Ovary (tissue), 9 donors: ENCODE results near the gene ERAL1. TPM values are rescaled to one million over a fixed set of nuclear protein-coding genes. Genes with fewer than 3 reads are reported as not detected.

ENCODE experiments used
- DNase-seq, 5 donors: peaks; one replicate each; pipeline ENCODE4 v3.0.0-alpha.2; 2019 to 2020
- H3K27ac ChIP-seq, 2 donors: fragments of 200-600 bp; one replicate each; pipeline versions ENCODE4 v1.5.1 to v1.8.0; 2019 to 2022
- H3K27me3 ChIP-seq: fragments of 200-600 bp; one replicate; pipeline ENCODE4 v1.8.0; 2022
- H3K36me3 ChIP-seq: fragments of 200-600 bp; sonication (generic); one replicate; pipeline ENCODE4 v1.5.1; 2019
- H3K4me1 ChIP-seq: one replicate; pipeline ENCODE4 v1.8.1; 2013; ENCODE audit warnings: mild to moderate bottlenecking, moderate library complexity; ENCODE audit not compliant: insufficient read depth
- H3K4me3 ChIP-seq: fragments of 200-600 bp; sonication (generic); one replicate; pipeline ENCODE4 v1.5.1; 2017
- H3K9me3 ChIP-seq, 2 donors: fragments of 200-600 bp in 1 of 2; sonication (generic) in 1 of 2; one replicate each; pipeline versions ENCODE4 v1.5.1 to v1.8.1; 2013 to 2019; ENCODE audit warnings: mild to moderate bottlenecking in 1 of 2, moderate library complexity in 1 of 2
- CTCF ChIP-seq, 3 donors: fragments of 450-650 bp in 2 of 3; fragments of 200-600 bp in 1 of 3; IDR thresholded peaks; one replicate each; pipeline versions ENCODE4 v1.5.1 to v1.8.0; 2016 to 2022; ENCODE audit warnings: antibody characterized with exemption in 3 of 3, mild to moderate bottlenecking in 1 of 3
- EP300 ChIP-seq: sonication (generic); formaldehyde crosslinking; IDR thresholded peaks from one replicate; pipeline ENCODE4 v1.6.1; 2017; ENCODE audit warnings: antibody characterized with exemption
- POLR2A ChIP-seq: fragments of 450-650 bp; IDR thresholded peaks from one replicate; pipeline ENCODE4 v1.6.1; 2017; ENCODE audit warnings: antibody characterized with exemption, mild to moderate bottlenecking, moderate library complexity
- WGBS, 3 donors: extraction: QIAGEN DNeasy Blood & Tissue Kit in 1 of 3; methylation state at CpG; one replicate each; pipeline versions ENCODE4 v1.1.5 to v1.1.7; 2013 to 2017; 5-methylcytosine and 5-hydroxymethylcytosine counted together
- intact Hi-C, 4 donors: fragments of 100-400 bp; cut with DNase I; formaldehyde crosslinking; loops; one replicate each; pipeline versions ENCODE4 v1.11.0 to v1.15.1; 2022 to 2023
- polyA plus RNA-seq, 2 donors: library from polyadenylated mRNA; stranded (reverse); fragments of 200-250 nt in 1 of 2; fragments of 350-450 nt in 1 of 2; fragmentation: Illumina TruSeq in 1 of 2; extraction: RNeasy Lipid Tissue Mini Kit (QIAGEN cat#74804) in 1 of 2; gene quantifications; one replicate each; pipeline ENCODE4 v1.2.3, GENCODE V29; 2013 to 2014
- total RNA-seq, 7 donors: library from RNA; depleted of rRNA in 2 of 7; stranded (reverse); fragments of >200 nt in 2 of 7; fragmentation: NEBNext Ultra II Directional in 3 of 7; extraction: Animal tissue kit (Norgen Biotek cat#: 25700) in 3 of 7; gene quantifications; one replicate each; pipeline versions ENCODE4 v1.1.0 to v1.2.4, GENCODE V29; 2016 to 2023
- donor health status: DM: no; HTN: no; CAD: no; lungs with moderate emphysema.
- donor health status: DM: no; HTN: no; CAD: no.
- donor health status: Bipolar disorder and iron deficiency.
- donor health status: DM: yes; HTN: yes; CAD: no.
- donor health status: DM: no; HTN: no; CAD: no.
- donor health status: DM: yes; HTN: yes; CAD: no.

The ERAL1 gene
- total and polyA plus RNA-seq, 9 donors = 18.8 to 61.9 (median 28.9) TPM

GRCh38 chr17:28878158-28878910 is 23.5 kb downstream of the ERAL1 start:
- no peaks in the 10 kb centered on the region for H3K36me3 ChIP-seq
- H3K4me1 ChIP-seq = no peaks in the 10 kb centered on the region
- no peak overlapping the region for H3K4me3 ChIP-seq
- no peak for DNase-seq
- intact Hi-C loops = no loop called here
- no peak overlapping the region for H3K27ac ChIP-seq
- no peaks in the 10 kb centered on the region for H3K9me3 ChIP-seq
- TF ChIP-seq CTCF (IDR thresholded peaks at IDR 0.05) = no peak
- no peak for TF ChIP-seq POLR2A
- TF ChIP-seq EP300 = no peak
- no peaks in the 10 kb centered on the region for H3K27me3 ChIP-seq
- WGBS, 3 donors = 76 to 86% (median 82%) methylated on average over 2 of the region's 2 CpGs

- no peak for DNase-seq
- Histone ChIP-seq H3K36me3 (no peaks in the 10 kb centered on the region), H3K27me3 (no peaks in the 10 kb centered on the region), H3K4me1 (no peaks in the 10 kb centered on the region), H3K4me3 (no peak overlapping the region), H3K9me3 (no peaks in the 10 kb centered on the region), H3K27ac (no peak overlapping the region)
- whole genome bisulfite sequencing, 3 donors = 68 to 83% (median 76%) methylated on average over 4 of the region's 4 CpGs
- intact Hi-C loops = no loop called here
- TF ChIP-seq CTCF (IDR thresholded peaks at IDR 0.05) = no peak
Observed at GRCh38 chr17:28878981-28879380, 24.2 kb downstream of the ERAL1 start.

- H3K27me3 ChIP-seq = no peaks in the 10 kb centered on the region
- intact Hi-C loops = no loop called here
- H3K4me1 ChIP-seq = no peaks in the 10 kb centered on the region
- H3K36me3 ChIP-seq = no peaks in the 10 kb centered on the region
- no peak for DNase-seq
- no peaks in the 10 kb centered on the region for H3K9me3 ChIP-seq
- no peak for TF ChIP-seq POLR2A
- no peak for TF ChIP-seq EP300
- no peak for TF ChIP-seq CTCF (IDR thresholded peaks at IDR 0.05)
- no peak overlapping the region for H3K27ac ChIP-seq
- WGBS, 3 donors = 67 to 75% (median 70%) methylated on average over 9 of the region's 9 CpGs
- H3K4me3 ChIP-seq = no peak overlapping the region
Observed at GRCh38 chr17:28879886-28880571, 25.2 kb downstream of the ERAL1 start.

GRCh38 chr17:28880572-28880945 is 25.7 kb downstream of the ERAL1 start:
- Histone ChIP-seq H3K27me3 (no peaks in the 10 kb centered on the region), H3K36me3 (no peaks in the 10 kb centered on the region), H3K4me3 (no peak overlapping the region), H3K4me1 (no peaks in the 10 kb centered on the region), H3K9me3 (no peaks in the 10 kb centered on the region), H3K27ac (no peak overlapping the region)
- DNase-seq = no peak
- intact Hi-C loops = no loop called here
- 61 to 67% (median 67%) methylated on average over 10 of the region's 10 CpGs for WGBS, 3 donors
- TF ChIP-seq POLR2A = no peak
- TF ChIP-seq EP300 = no peak
- no peak for TF ChIP-seq CTCF (IDR thresholded peaks at IDR 0.05)
